ENCODE data around the gene G3BP1.
"Not testable (repeated sequence)": the region's sequence is repeated elsewhere in the genome, so short reads cannot be mapped to it uniquely, and the experiment has no call there.

Gene G3BP1

DNA sequence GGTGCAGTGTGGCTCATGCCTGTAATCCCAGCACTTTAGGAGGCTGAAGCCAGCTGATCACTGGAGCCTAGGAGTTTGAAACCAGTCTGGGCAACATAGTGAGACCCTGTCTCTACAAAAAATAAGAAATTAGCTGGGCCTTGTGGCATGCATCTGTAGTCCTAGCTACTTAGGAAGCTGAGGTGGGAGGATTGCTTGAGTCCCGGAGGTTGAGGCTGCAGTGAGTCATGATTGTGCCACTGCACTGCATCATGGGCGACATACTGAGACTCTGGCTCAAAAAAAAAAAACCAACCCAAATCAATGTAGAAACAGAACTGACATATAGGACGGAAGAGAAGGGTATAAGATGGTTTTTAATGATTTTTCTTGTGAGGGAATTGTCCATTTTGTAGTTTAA lies 27.7 kb downstream of the G3BP1 start:
- DNase-seq (ENCODE audit: low spot score), result no peak

DNA sequence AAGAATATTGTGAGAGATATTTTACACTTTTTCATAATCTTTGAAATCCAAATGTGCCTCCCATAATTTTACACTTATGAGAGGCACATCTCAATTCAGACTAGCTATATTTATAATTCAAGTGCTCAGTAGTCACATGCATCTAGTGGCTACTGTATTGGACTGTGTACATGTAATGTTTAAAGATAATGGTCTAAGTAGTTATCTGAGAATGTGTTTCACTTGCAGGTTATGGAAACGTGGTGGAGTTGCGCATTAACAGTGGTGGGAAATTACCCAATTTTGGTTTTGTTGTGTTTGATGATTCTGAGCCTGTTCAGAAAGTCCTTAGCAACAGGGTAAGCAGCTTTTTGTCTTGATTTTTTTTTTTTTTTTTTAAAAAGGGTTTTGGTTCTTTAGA lies 28.8 kb downstream of the G3BP1 start:
- no peak for DNase-seq (ENCODE audit: low spot score)

DNA sequence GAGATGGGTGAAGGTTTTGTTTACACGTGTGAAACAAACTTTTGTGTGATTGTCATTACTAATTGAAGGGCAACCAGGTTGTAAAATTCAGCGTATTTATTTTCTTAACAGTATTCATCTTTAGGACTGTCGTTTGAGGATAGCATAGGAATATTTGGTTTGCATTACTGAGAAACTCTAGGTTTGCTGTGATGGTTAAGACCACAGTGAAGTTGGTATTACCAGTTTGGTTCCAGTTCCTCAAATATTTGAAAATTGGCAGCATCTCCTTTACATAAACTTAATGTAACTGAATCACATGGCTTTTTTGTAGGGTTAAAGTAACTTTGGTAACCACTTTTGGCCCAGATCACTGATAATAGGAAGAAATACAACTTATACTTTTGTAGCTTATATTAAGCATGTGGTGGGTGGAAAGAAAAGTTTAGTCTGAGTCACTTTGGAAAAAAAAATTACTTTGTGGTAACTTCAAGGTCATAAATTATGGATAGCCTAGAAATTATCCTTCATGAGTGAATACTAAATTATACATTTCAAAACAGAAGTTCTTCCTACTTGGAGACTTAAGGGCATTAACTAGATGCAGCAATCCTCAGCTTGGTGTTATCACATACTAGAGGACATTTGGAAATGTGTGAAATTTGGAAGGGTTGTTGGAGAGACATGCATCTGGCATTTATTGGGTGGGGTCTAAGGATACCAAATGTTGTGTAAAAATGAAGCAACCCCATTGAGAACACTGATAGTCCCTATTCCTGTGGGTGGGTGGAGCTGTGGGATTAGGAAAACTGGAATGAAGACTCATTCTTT lies 33.9 kb downstream of the G3BP1 start:
- no peak for DNase-seq (ENCODE audit: low spot score)

DNA sequence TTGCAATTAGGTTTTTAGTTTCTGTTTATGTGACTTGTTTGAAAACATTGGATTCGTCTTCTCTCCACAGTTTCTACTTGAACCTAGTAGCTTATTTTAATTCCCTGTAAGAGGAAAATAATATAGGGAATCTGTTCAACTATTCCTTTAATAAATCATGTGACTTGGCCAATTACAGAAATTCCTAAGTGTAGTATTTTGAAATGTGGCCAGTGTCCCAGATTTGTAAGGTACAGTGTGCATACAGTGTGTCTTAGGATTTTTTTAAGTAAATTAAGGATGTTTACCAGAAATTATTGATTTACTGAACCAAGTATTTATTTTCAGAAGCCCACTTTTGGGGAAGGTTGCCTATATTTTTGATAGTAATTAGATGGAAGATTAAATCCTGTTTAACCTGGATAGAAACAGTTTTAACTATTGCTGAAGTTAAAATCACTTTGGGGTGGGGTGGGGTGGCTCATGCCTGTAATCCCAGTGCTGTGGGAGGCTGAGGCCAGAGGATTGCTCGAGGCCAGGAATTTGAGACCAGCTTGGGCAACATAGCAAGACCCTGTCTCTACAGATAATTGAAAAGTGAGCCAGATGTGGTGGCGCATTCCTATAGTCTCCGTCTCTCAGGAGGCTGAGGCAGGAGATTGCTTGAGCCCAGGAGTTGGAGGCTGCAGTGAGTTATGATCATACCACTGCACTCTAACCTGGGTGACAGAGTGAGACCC lies 36.9 kb downstream of the G3BP1 start:
- no peak for DNase-seq (ENCODE audit: low spot score)

DNA sequence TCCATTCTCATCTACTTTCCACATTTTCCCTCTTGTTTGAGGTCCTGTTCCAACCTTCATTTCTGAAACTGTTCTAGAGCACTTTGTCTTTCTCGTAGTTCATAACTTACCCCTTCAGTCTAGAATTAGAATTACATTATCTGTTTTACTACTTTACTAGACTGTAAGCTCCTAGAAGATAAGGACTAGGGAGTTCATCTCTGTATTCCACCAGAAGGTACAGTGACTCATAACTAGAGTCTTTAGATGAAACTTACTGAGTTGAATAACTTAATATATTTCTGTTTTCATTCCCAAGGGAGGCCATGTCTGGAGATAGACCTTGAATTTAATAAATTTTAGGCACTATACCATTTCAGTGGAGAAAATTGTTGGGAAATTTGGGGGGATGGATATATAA lies 38.7 kb downstream of the G3BP1 start:
- DNase-seq (ENCODE audit: low spot score), result no peak

DNA sequence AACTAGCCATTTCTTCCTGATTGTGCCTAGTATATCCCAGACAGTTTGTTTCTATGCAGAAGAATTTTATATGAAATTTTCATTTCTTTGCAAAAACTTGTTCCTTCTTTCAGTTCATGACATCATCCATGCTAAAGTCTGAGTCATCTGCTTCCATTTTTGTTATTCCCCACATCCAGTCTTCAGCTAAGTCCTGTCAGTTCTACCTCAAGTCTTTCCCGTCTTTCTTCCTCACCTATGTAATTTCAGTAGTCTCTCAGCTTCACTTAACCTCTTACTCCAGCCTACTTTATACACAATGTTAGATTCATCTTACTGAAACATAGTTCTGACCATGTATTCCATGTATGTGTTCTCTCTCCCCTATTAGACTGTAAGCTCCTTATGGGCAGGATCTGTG lies 39.1 kb downstream of the G3BP1 start:
- no peak for DNase-seq (ENCODE audit: low spot score)

DNA sequence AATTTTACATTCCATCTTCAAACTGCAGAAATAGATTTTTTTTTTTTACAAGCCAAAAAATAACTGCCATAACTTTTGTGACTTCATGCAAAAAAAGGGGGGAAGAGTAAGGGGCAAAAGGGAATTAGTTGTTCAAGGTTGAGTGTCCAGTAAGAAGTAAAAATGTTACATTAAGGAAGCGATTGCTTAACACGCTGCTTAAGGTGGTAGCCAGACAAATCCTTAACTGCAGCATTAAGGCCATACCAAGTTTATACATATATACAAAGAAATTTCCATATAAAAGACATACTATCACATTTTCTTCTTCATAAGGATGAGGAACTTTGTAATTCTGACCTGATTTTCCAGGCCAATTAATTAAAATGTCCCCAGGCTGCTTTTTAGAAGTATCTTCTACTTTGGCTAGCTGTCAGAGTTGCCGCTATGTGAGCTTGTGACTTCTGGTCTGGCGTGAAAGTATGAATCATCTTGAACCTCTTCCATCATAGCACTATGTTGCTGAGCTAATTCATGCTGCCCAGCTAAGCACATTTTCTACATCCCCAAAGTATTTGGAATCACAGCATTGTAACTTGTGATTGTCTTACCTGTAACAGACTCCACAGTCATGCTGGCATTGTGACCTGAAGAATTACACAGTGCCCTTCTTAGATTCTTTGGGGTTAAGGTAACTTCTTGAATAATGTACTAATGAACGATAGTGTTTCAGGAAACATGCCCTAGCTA lies 40.0 kb downstream of the G3BP1 start:
- DNase-seq (ENCODE audit: low spot score), result no peak

DNA sequence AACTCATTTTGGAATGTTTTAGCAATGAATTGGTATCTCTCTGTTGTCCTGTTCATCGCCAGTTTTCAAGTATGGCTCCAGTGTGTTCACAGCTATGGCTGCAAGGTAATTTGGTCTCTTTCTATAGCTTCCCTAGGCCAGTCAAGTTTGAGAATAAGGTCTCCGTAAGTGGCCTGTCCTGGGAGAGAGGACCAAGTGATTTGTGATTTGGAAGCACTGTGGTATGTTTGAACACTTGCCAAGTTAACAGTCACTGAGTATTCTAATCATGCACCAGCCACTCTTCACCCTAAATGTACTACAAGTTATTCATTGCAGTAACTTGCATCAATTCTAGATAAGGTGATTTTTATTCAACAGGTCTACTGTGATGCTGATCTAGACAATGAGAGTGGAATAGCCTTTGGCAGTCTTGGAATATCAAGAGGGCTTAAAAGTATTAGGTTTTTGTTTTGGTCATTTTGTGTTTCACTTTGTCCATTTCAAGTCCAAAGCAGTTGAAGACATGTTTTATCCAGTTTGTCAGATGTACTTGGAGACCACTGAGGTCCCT lies 41.1 kb downstream of the G3BP1 start:
- no peak for DNase-seq (ENCODE audit: low spot score)

DNA sequence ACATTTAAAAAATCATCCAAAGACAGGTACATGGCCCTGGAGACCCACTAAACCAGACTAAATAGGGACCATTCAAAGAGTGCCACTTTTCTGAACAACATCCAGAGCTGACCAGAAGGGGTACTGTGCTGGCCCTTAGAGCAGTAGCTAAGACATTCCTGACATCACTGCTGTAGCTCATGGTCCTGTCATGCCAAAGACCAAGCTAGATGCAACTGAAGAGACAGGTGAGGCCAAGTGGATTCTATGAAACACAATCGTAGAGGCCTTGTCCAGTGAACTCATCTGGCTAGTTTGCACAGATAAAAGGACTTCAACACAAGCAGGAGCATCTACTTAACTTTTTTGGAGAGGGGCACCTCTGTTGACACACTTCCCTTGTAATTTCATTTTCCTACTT lies 43.3 kb downstream of the G3BP1 start:
- DNase-seq (ENCODE audit: low spot score), result no peak

DNA sequence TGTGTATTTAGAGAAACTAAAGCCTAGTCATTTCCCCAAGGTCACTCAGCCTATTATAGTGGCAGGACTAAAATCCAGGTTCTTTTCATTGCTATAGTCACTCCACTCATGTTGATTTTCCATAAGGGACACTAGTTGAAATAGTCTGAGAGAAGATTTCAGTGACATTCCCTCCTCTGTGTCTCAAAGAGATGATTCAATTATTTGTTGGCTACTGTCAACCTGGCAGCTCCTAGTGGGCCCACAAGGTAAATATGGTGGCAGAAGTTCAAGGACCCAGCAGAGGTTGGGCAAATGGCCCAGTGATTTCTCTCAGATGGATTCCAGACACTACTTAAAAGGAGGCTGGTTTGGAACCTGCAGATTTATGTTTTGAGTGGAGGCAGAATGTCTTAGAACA lies 48.1 kb downstream of the G3BP1 start:
- no peak for DNase-seq (ENCODE audit: low spot score)

DNA sequence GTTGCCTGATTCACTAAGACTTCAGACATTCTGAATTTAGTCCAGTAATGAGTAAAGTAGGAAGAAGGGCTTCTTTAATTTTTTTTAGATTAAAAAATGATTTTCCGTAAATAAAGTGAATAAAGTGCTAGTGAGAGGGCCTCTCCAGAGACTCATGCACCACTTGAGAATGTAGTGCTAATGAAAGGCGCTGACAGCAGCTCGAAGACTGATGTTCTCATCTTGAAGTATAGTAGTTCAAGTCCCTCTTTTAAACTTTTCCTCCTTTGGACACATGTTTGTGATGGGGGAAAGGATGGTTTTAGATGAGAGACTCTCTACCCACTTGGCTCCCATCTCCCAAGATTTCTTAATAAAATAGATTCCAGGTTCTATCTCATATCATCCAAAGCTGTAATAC lies 48.5 kb downstream of the G3BP1 start:
- DNase-seq (ENCODE audit: low spot score), result no peak

DNA sequence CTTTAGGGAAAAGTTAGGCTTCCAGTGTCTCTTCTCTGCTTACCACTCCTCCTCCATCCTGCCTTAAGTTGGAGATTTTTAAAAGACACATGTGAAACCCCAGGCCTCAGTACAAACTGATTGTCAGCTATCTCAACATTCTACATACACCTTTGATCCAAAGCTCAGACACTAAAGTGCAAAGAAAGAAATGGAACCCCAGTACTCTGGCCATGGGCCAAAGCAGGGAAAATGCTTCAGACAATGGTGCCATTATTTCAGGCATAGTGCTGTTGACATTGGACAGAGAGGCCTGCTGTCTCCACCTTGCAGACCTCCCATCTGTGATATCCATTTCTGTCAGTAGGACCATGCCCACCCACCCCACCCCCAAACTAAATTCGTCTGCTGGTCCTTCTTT lies 49.1 kb downstream of the G3BP1 start:
- no peak for DNase-seq (ENCODE audit: low spot score)

DNA sequence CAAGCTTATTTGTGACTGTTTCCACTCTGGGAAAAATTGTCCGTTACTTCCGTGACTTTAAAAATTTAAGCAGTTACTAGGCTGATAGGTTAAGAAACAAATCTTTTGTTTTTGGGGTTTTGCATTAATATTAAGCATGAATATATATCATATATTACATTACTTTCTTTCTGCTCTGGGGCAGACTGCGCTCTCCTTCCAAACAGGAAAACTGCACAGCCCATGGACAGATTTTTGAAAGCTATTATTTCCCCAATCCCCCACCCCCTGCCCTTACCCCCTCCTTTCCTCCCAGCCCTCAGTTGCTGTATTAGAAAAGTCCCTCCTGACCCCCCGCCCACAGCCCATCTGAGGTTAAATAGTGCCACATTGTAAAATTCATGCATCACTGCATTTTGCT lies 50.4 kb downstream of the G3BP1 start:
- DNase-seq (ENCODE audit: low spot score), result no peak

DNA sequence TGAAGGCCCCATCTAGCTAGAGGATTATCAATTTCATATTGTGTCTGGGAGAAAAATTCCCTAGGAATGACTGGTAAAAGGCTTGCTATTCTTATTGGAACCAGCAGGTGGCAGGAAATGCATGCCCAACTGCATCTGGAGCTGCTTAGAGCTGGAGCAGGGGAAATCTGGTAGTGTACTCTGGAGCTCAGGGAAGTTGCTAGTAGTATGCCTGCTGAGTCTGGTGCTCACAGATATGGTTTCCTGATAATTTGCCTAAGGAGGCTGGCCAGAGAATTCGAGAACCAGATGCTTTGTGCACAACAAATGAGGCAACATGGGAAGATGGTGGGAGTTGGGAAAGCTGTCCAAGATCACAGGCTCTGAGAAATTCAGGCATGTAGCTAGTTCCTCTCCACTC lies 53.7 kb downstream of the G3BP1 start:
- DNase-seq (ENCODE audit: low spot score), result peak; percentile 79

DNA sequence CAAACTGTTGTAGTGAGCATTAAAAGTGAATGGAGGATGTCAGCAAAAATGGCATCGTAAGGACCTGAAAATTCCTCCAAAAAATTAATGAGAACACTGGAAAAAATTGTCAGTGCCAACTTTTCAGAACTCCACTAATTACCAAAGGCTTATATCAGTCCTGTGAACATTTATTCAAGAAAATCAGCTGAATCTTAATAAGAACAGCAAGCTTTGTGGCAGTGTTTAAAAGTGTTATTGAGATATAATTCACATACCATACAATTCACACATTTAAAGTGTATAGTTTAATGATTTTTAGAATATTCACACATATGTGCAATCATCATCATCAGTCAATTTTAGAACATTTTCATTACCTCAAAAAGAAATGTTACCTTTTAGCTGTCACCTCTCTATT lies 57.6 kb downstream of the G3BP1 start:
- no peak for DNase-seq (ENCODE audit: low spot score)

DNA sequence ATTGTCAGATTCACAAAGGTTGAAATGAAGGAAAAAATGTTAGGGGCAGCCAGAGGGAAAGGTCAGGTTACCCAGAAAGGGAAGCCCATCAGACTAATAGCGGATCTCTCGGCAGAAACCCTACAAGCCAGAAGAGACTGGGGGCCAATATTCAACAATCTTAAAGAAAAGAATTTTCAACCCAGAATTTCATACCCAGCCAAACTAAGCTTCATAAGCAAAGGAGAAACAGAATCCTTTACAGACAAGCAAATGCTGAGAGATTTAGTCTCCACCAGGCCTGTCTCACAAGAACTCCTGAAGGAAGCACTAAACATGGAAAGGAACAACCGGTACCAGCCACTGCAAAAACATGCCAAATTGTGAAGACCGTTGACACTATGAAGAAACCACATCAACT lies 61.1 kb downstream of the G3BP1 start:
- not testable (repeated sequence) for DNase-seq (ENCODE audit: low spot score)

DNA sequence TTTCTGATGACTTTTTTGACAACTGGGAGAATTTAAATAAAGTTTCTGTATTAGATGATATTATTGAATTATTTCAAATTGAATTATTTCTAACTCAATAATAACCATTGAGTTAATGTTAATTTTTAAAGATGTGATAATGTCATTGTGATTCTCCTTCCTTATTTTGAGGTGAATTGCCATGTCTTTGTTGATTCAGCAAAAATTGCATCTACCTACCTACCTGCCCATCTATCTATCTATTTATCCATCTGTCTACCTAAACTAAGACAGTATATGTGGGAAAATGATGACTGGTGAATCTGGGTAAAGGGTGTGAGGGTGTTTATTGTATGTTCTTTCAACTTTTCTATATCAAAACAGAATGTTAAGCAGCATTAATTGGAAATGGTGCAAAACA lies 75.0 kb downstream of the G3BP1 start:
- no peak for DNase-seq (ENCODE audit: low spot score)

DNA sequence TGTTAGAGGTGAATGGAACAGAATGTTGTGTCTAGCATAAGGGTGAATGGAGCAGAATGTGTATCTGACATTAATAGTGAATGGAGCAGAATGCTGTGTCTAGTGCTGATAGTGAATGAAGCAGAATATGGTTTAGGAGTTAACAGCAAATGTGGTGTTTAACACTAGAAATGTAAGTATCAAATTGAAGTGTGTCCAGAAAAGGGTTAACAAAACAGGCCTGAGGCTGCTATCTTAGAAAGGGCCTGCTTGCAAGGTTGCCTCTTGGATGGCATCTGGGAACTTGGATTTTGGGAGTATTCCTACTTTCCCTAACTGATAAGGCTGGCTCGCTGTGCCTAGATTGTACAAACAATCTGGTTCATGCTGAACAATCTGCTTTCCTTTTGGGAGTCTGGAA lies 76.1 kb downstream of the G3BP1 start:
- no peak for DNase-seq (ENCODE audit: low spot score)

DNA sequence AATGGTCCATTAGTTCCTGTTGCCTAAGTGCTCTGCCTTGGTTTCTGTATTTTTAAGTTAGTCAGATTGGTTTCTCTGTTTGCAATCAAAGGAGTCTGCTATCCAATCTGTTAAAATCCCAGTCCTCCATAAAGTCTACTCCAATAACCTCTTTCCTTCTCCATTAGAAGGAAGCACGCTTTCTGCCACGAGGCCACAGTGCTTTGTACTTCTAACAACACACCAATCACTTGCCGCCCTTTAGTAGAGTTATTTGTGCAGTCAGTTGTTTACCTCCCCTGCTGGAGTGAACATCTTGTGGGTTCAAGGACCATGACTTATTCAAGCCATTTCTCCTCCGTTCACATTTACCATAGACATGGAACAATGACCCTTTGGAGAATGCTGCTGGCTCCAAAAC lies 83.9 kb downstream of the G3BP1 start:
- DNase-seq (ENCODE audit: low spot score), result no peak

DNA sequence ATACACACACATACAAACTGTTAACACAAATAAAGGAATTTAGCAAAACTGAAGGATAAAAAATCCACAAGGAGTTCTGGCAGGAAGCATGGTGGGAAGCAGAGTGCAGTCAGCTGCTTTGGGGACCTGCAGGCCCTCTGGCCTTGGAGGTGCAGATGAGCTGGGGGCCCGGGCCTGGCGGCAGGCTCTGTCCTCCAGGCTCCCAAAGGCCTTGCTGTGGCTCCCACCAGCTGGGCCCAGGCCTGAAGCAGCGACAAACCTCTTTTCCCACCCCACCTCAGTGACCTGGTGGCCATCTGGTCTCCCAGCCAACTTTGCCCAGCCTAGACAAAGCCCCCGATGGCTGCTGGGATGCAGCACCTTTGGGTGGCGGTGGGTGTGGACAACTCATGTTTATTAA lies 85.1 kb downstream of the G3BP1 start:
- DNase-seq (ENCODE audit: low spot score), result no peak

DNA sequence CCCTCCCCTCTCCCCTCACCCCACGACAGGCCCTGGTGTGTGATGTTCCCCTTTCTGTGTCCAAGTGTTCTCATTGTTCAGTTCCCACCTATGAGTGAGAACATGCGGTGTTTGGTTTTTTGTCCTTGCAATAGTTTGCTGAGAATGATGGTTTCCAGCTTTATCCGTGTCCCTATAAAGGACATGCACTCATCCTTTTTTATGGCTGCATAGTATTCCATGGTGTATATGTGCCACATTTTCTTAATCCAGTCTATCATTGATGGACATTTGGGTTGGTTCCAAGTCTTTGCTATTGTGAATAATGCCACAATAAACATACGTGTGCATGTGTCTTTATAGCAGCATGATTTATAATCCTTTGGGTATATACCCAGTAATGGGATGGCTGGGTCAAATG lies 89.1 kb downstream of the G3BP1 start:
- not testable (repeated sequence) for DNase-seq (ENCODE audit: low spot score)

All from iPS-NIHi11 (cell line).